ENCODE data around the gene EDA2R. TPM values are rescaled to one million over a fixed set of nuclear protein-coding genes. Genes with fewer than 3 reads are reported as not detected.

Gene EDA2R, protein sequence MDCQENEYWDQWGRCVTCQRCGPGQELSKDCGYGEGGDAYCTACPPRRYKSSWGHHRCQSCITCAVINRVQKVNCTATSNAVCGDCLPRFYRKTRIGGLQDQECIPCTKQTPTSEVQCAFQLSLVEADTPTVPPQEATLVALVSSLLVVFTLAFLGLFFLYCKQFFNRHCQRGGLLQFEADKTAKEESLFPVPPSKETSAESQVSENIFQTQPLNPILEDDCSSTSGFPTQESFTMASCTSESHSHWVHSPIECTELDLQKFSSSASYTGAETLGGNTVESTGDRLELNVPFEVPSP
- polyA plus RNA-seq (ENCODE audit: insufficient read length): 8.9 TPM

GRCh38 chrX:66638591-66639500 lies at the start of gene EDA2R:
Gene EDA2R, minus strand, starts transcription at chrX:66639078. Its CDS starts 23,058 bp downstream, at chrX:66616020.
- no peak for DNase-seq (ENCODE audit: low read depth)

- DNase-seq (ENCODE audit: low read depth): no peak
Observed at GRCh38 chrX:66684196-66684595, 45.3 kb upstream of the EDA2R start.

DNA sequence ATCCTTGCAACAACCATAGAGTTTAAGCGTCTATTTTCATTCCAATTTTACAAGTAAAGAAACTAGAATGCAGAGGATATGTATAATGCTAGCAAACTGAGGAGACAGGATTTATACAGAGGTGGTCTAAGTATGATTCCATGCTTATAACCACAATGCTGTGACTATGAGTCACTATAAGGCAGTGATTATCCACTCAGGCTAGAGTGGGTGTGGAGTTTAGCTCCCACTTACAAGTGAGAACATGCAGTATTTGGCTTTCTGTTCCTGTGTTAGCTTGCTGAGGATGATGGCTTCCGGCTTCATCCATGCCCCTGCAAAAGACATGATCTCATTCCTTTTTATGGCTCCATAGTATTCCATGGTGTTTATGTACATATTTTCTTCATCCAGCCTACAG lies 41.6 kb upstream of the EDA2R start:
- no peak for DNase-seq (ENCODE audit: low read depth)

DNA sequence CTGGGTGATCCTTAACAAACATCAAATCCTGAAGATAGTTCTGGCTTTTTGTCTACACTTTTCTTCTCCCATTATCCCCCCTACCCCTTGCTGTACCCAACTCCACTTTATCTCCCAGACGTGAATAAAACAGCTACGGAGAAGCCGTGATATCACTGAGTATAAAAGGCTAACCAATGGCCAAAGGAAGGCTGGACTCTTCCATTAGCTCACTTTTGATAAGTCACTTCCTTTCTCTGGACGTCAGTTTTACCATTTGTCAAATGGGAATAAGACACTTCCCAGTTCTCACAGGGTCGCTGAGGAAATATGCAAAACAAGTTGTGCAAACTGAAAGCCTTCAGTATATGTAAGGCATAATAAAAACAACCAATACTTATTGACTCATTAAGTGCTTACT lies 38.6 kb upstream of the EDA2R start:
- no peak for DNase-seq (ENCODE audit: low read depth)

- no peak for DNase-seq (ENCODE audit: low read depth)
Observed at GRCh38 chrX:66676990-66677389, 38.1 kb upstream of the EDA2R start.

- DNase-seq (ENCODE audit: low read depth): no peak
Observed at GRCh38 chrX:66676413-66676812, 37.5 kb upstream of the EDA2R start.

DNA sequence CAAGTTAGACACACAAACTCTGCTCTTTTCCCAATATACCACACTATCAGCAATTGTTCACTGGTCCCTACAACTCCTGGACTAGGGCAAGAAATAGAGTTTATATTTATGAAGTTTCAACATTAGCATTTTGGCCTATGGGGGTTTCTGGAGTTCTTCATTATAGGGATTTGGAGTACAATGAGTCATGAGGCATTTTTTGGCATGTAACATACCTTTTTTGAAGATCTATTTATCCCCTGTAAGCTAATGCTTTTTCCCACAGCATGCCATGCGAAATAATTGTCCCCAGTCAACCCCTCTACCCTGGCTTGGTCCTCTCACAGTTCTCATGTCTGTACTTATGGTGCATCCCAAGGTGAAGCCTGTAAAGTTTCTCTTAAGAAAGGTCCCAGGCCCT lies 36.7 kb upstream of the EDA2R start:
- DNase-seq (ENCODE audit: low read depth): no peak

DNA sequence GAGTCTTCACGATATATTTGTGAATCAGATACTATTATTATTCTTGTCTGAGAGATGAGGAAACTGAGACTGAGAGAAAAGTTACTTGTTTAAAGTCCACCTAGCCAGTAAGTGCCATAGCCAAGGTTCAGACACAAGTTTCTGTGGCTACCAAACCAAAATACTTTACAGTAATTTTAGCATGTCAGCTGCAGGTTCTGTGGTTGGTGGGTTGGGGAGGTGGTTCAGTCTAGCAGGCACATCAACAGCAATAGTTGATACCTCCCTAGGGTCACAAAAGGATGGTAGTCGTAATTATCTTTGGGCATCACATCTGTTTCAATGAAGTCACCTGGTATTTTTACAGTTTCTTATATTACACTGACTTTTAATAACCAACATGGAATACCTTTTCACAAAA lies 35.6 kb upstream of the EDA2R start:
- DNase-seq (ENCODE audit: low read depth): no peak

- no peak for DNase-seq (ENCODE audit: low read depth)
Observed at GRCh38 chrX:66672106-66672505, 33.2 kb upstream of the EDA2R start.

GRCh38 chrX:66654411-66654810 lies 15.5 kb upstream of the EDA2R start:
- no peak for DNase-seq (ENCODE audit: low read depth)

DNA sequence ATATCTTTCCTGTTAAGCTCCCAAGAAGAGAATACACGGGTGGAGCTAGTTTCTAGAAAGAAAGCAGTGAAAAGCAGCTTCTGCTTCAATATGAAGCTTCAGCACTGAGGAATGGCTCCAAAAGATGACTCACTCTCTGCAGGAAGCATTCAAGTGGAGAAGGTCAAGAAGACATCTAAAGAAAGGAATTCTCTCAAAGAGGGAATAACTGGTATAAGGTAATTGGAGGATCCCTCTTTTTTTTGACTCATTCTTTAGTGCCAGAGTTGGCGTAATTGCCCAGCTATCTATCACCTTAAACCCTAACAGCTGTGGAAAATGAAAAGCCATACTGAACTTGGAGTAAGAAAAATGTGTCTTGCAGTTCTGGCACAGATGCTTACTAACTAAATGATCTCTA lies 3.5 kb downstream of the EDA2R start:
- DNase-seq (ENCODE audit: low read depth): peak; percentile 47

DNA sequence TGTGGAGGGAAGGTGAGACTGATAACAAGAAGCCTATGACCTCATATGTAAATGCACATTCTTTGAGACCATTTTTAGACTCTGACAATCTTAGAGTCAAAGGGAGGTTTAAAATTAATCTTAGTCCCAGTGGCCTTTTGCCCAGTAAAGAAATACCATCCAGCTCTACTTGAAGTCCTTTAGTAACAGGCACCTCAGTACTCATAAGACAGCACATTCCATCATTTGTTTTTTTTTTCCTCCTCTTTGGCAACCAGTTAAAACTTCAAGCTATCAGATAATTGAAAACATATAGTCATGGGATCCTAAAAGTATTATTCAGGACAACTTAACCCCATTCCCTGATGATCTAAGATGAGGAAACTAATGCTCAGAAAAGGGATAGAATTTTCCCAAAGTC lies 4.6 kb downstream of the EDA2R start:
- DNase-seq (ENCODE audit: low read depth): no peak

DNA sequence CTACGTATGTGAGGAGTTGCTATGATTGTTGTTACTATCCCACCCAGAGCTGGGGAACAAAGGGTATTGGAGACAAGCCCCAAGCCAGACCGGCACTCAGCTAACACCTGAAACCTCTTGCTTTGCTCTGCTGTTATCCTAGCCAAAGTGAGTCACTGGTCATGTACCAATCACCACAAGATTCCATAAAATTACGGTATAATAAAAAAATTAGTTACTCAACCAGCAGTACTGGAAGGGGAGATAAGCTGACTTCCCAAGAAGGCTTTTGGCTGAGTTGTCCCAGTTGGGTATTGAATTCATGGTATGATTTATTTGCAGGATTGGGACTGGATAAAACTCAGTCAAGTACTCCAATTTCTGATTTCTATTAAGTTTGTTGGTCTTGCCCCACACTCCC lies 5.3 kb downstream of the EDA2R start:
- no peak for DNase-seq (ENCODE audit: low read depth)

DNA sequence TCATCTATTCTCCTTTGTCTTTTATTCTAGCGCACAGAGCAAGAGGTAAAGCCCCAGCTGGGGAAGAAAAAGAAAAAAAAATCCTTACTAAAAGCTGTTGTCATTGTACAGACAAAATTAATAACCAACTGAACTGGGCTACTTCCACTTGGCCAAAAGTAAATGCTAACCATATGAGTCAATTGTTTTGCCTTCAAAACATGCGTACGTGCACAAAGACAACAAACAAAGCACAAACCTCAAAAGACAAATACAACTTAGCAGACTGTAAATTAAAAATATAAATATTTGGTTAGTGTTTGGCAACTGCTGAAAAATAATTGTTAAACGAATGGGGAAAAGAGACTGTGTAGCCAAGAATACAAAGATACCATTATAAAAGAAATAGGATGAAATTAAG lies 5.9 kb downstream of the EDA2R start:
- DNase-seq (ENCODE audit: low read depth): no peak

- DNase-seq (ENCODE audit: low read depth): no peak
Observed at GRCh38 chrX:66632473-66632872, 6.4 kb downstream of the EDA2R start.

- DNase-seq (ENCODE audit: low read depth): no peak
Observed at GRCh38 chrX:66625525-66625924, 13.4 kb downstream of the EDA2R start.

DNA sequence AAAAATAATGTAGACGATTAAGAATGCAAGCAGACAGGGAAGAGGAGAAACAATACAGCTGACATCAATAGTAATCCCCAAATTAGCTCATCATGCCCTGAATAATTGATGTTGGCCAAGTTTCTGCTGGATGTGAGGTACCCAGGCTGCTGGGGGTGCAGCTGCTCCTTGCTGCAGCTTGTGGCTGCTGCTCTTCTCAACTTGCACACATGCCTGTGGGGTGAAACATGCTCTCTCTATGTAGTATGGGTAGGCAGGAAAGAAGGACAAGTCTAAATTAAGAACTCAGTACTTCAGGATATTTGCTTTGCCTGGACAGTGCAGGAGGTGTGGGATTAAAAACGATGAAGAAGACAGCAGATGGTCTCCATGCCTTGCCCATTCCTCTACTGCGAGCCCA lies 16.7 kb downstream of the EDA2R start:
- DNase-seq (ENCODE audit: low read depth): no peak

- no peak for DNase-seq (ENCODE audit: low read depth)
Observed at GRCh38 chrX:66616944-66617343, 21.9 kb downstream of the EDA2R start.

DNA sequence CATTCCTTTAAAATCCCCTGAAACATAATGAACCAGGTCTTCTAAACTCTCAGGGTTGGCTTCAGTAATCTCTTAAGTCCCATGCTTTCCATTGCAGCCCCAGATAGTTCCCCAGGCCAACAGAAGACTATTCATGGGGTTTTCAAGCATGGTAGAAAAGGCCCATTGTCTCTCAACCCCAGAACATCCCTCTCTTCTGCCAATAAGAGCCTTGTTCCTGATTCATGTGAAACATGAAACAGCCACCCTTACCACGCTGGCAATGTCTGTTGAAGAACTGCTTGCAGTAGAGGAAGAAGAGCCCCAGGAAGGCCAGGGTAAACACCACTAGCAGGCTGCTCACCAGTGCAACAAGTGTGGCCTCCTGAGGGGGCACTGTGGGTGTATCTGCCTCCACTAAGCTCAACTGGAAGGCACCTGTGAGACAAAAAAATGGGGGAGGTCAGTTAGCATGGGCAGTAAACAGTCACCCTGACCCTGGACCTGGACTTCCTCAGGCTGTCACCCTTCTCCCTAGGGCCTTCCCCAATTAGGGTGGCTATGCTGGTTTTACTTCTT lies 36.4 kb downstream of the EDA2R start:
- DNase-seq (ENCODE audit: low read depth): no peak

DNA sequence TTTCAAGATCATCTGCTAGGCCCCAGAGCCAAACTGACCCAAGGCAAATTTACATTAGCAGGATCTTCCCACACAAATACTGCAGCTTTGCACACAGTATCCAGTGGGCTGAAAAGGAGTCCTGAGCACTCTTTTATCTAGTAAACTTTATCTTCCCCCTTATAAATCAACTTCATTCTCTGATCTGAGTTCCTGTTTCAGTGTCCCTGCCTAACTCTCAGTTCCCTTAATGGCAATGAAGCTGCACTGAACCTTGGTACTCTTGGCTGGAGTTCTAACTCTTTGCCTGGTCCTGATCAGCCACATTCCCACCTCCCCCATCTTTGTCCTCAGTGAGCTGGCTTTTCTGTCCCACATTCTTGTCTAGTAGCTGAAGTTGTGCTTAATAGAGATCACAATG lies 37.4 kb downstream of the EDA2R start:
- no peak for DNase-seq (ENCODE audit: low read depth)

GRCh38 chrX:66579219-66579618 lies 59.7 kb downstream of the EDA2R start:
- no peak for DNase-seq (ENCODE audit: low read depth)

- no peak for DNase-seq (ENCODE audit: low read depth)
Observed at GRCh38 chrX:66553973-66554372, 84.9 kb downstream of the EDA2R start.

DNA sequence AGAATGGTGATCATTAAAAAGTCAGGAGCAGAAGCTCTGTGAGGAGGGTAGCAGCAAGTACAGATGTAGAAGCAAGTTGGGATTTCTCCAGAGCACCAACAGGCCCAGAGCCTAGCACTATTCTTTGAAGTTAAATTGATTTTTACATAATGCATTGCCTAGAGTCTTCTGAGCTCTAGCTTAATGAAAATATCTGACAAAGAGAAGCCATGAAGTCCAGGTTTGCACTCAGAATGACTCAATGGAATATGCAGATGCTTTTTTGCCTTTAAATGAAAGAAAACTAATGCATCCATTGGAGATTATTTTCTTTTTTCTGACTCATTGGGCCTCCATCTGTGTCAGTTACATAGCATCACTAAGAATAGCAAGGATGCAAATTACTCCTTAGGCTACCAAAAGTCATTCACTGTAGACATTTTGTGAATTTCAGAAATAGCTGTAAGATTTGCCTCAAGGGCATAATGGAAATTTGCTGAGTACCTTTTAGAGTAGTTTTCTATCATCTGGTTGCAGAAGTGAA lies 91.0 kb downstream of the EDA2R start:
- DNase-seq (ENCODE audit: low read depth): no peak
